HepG2 (cell line): ENCODE measurements around the gene MRPL18. TPM values are rescaled to one million over a fixed set of nuclear protein-coding genes. Genes with fewer than 3 reads are reported as not detected.
A peak's percentile ranks its signal among the peaks of the same experiment; 100 is the strongest.

Source experiments
- ARHGAP35 ChIP-seq: sonication (generic); formaldehyde crosslinking; IDR thresholded peaks from 2 replicates; pipeline ENCODE4 v1.9.0; 2022; ENCODE audit warnings: mild to moderate bottlenecking, inconsistent platforms, moderate library complexity, missing genetic modification reagents, borderline replicate concordance
- CHCHD3 ChIP-seq: sonication (generic); formaldehyde crosslinking; IDR thresholded peaks from 2 replicates; pipeline ENCODE4 v1.8.0; 2022; ENCODE audit warnings: mild to moderate bottlenecking, missing genetic modification reagents, moderate library complexity
- DMAP1 ChIP-seq: IDR thresholded peaks from 2 replicates; pipeline ENCODE4 v1.6.1; 2016
- DRAP1 ChIP-seq: IDR thresholded peaks from 2 replicates; pipeline ENCODE4 v1.6.1; 2016; ENCODE audit warnings: missing genetic modification reagents, missing compliant biosample characterization
- FOXC1 ChIP-seq: sonication (generic); formaldehyde crosslinking; IDR thresholded peaks from 2 replicates; pipeline ENCODE4 v1.8.0; 2022; ENCODE audit warnings: mild to moderate bottlenecking, missing genetic modification reagents, borderline replicate concordance
- IKZF5 ChIP-seq: IDR thresholded peaks from 2 replicates; pipeline ENCODE4 v1.6.1; 2018; ENCODE audit warnings: missing genetic modification reagents, mild to moderate bottlenecking, missing compliant biosample characterization
- NFYB ChIP-seq: sonication (generic); formaldehyde crosslinking; IDR thresholded peaks from 2 replicates; pipeline ENCODE4 v1.4.0; 2020; ENCODE audit warnings: missing genetic modification reagents
- PAXIP1 ChIP-seq: sonication (generic); formaldehyde crosslinking; conservative IDR thresholded peaks from 2 replicates; pipeline ENCODE4 v1.4.0; 2020; ENCODE audit warnings: mild to moderate bottlenecking, missing genetic modification reagents, moderate library complexity
- SRSF4 ChIP-seq: fragments of 200-400 bp; formaldehyde crosslinking; IDR thresholded peaks from one replicate; pipeline ENCODE4 v1.6.1; 2018; ENCODE audit warnings: mild to moderate bottlenecking, low read depth, low read length, moderate library complexity; ENCODE audit not compliant: poor library complexity, severe bottlenecking
- TARDBP ChIP-seq: sonication (generic); formaldehyde crosslinking; IDR thresholded peaks from 2 replicates; pipeline ENCODE4 v1.8.0; 2022; ENCODE audit warnings: mild to moderate bottlenecking, missing genetic modification reagents
- ZBTB4 ChIP-seq: sonication (generic); formaldehyde crosslinking; IDR thresholded peaks from 2 replicates; pipeline ENCODE4 v1.4.0; 2020; ENCODE audit warnings: missing genetic modification reagents, mild to moderate bottlenecking, borderline replicate concordance
- ZNF337 ChIP-seq: sonication (generic); formaldehyde crosslinking; IDR thresholded peaks from 2 replicates; pipeline ENCODE4 v1.5.1; 2020; ENCODE audit warnings: missing genetic modification reagents, low read depth, mild to moderate bottlenecking, borderline replicate concordance
- ZNF354B ChIP-seq: sonication (generic); formaldehyde crosslinking; IDR thresholded peaks from 2 replicates; pipeline ENCODE4 v1.8.0; 2022; ENCODE audit warnings: mild to moderate bottlenecking, missing genetic modification reagents
- ZSCAN12 ChIP-seq: sonication (generic); formaldehyde crosslinking; IDR thresholded peaks from 2 replicates; pipeline ENCODE4 v1.9.0; 2021; ENCODE audit warnings: mild to moderate bottlenecking, missing genetic modification reagents
- polyA plus RNA-seq, 8 experiments: library from polyadenylated mRNA; depleted of rRNA in 3 of 8; stranded (reverse) in 7 of 8; unstranded in 1 of 8; fragments of >200 nt; fragmentation: Illumina TruSeq in 4 of 8; extraction: Trizol in 4 of 8; gene quantifications; 2 replicates each; pipeline versions ENCODE4 v1.2.1 to v1.2.3, GENCODE V29; 2011 to 2016; ENCODE audit warnings: low read depth in 4 of 8, missing spikeins in 1 of 8, mixed read lengths in 1 of 8; ENCODE audit not compliant: insufficient read depth in 1 of 8
- total RNA-seq, 5 experiments: library from RNA; depleted of rRNA; stranded (reverse); fragments of >200 nt; fragmentation: Illumina TruSeq; extraction: Trizol; gene quantifications; 2 replicates each; pipeline ENCODE4 v1.2.3, GENCODE V29; 2016; ENCODE audit warnings: low read depth in 1 of 5
- TF ChIP-seq, protein P1 (sequence below), 2 experiments: fragments of 450-650 bp in 1 of 2; sonication (generic) in 1 of 2; formaldehyde crosslinking; IDR thresholded peaks; 2 replicates each; pipeline versions ENCODE4 v1.5.0 to v1.8.0; 2020 to 2022; ENCODE audit warnings: mild to moderate bottlenecking in 1 of 2, missing genetic modification reagents in 1 of 2
- TF ChIP-seq, protein P2 (sequence below): sonication (generic); formaldehyde crosslinking; IDR thresholded peaks from 2 replicates; pipeline ENCODE4 v1.5.0; 2020; ENCODE audit warnings: missing genetic modification reagents, mild to moderate bottlenecking, borderline replicate concordance
- TF ChIP-seq, protein P3 (sequence below): sonication (generic); formaldehyde crosslinking; IDR thresholded peaks from 2 replicates; pipeline ENCODE4 v1.4.0; 2020; ENCODE audit warnings: missing genetic modification reagents, mild to moderate bottlenecking, borderline replicate concordance

Gene MRPL18
- total and polyA plus RNA-seq, 2 of the 13 experiments (the other 11 are each of a cell fraction or from before 2014, with no cell fraction given), result 85.6 to 176 TPM

DNA sequence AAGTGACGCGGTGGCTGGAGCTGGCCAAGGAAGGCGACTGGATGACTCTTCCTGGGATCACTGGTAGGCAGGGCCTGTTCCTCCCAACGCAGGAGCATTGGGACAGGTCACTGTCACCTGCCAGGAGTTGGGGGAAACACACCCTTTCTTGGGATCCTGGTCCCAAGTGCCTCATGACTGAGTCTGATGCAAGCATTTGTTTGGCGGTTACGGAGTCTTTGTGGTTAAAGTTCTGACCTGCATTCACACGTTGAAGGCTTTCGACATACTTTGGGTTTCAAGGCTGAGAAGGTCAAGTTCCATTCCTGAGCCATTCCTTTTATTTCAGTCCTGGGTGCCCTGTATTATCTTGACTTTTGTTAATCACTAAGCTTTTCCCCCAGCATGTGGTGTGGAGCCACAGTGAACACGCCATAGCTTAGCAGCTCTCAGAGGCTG is 15.8 kb downstream of the MRPL18 start (continued):
- TF ChIP-seq, protein P1, sequence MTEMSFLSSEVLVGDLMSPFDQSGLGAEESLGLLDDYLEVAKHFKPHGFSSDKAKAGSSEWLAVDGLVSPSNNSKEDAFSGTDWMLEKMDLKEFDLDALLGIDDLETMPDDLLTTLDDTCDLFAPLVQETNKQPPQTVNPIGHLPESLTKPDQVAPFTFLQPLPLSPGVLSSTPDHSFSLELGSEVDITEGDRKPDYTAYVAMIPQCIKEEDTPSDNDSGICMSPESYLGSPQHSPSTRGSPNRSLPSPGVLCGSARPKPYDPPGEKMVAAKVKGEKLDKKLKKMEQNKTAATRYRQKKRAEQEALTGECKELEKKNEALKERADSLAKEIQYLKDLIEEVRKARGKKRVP (CRISPR knock-in tag; IDR thresholded peaks at IDR 0.05), result peak in 1 of 2 experiments; percentile 89; a peak in 2 of 4 replicates
- TF ChIP-seq DMAP1 (CRISPR knock-in tag) (no peak), SRSF4 (no peak), ZNF354B (CRISPR knock-in tag) (no peak), IKZF5 (CRISPR knock-in tag) (no peak), TARDBP (no peak), DRAP1 (no peak), CHCHD3 (CRISPR knock-in tag) (no peak), FOXC1 (CRISPR knock-in tag) (no peak), ZBTB4 (CRISPR knock-in tag) (no peak), ZNF337 (CRISPR knock-in tag) (no peak), ZSCAN12 (CRISPR knock-in tag) (no peak), PAXIP1 (no peak), ARHGAP35 (no peak), NFYB (CRISPR knock-in tag) (no peak)
- TF ChIP-seq, protein P2, sequence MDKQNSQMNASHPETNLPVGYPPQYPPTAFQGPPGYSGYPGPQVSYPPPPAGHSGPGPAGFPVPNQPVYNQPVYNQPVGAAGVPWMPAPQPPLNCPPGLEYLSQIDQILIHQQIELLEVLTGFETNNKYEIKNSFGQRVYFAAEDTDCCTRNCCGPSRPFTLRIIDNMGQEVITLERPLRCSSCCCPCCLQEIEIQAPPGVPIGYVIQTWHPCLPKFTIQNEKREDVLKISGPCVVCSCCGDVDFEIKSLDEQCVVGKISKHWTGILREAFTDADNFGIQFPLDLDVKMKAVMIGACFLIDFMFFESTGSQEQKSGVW, result no peak
- TF ChIP-seq, protein P3, sequence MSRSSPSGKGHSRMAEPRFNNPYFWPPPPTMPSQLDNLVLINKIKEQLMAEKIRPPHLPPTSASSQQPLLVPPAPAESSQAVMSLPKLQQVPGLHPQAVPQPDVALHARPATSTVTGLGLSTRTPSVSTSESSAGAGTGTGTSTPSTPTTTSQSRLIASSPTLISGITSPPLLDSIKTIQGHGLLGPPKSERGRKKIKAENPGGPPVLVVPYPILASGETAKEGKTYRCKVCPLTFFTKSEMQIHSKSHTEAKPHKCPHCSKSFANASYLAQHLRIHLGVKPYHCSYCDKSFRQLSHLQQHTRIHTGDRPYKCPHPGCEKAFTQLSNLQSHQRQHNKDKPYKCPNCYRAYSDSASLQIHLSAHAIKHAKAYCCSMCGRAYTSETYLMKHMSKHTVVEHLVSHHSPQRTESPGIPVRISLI, result no peak
